ENCODE measurements around the gene HSD17B8. TPM values are rescaled to one million over a fixed set of nuclear protein-coding genes. Genes with fewer than 3 reads are reported as not detected.

The HSD17B8 gene
- polyA plus RNA-seq, 1 donor from 2014 or later: 30.9 TPM

- H3K27me3 Mint-ChIP-seq: peaks cover 20% of the 10 kb centered on the region
- H3K9me3 Mint-ChIP-seq: no peaks in the 10 kb centered on the region
- H3K36me3 Mint-ChIP-seq: peaks cover 7% of the 10 kb centered on the region
- peak overlapping the region in 3 of 4 donors; percentile 32 to 83 (median 55) for H3K4me3 Mint-ChIP-seq
- H3K27ac Mint-ChIP-seq: no peak overlapping the region
- H3K4me1 Mint-ChIP-seq: peaks cover 7 to 19% (median 12%) of the 10 kb centered on the region in 3 donors
These were observed 10.8 kb upstream of the HSD17B8 start for GRCh38 chr6:33193619-33194018.

- no peak overlapping the region for H3K27ac Mint-ChIP-seq
- H3K27me3 Mint-ChIP-seq: peaks cover 19% of the 10 kb centered on the region
- no peaks in the 10 kb centered on the region for H3K9me3 Mint-ChIP-seq
- H3K36me3 Mint-ChIP-seq: peaks cover 8% of the 10 kb centered on the region
- peaks cover 12 to 25% (median 19%) of the 10 kb centered on the region in 3 donors for H3K4me1 Mint-ChIP-seq
- H3K4me3 Mint-ChIP-seq: no peak overlapping the region
These were observed 9.9 kb upstream of the HSD17B8 start for GRCh38 chr6:33194431-33194979.

- Mint-ChIP-seq H3K4me1 (peaks cover 14 to 27% (median 19%) of the 10 kb centered on the region in 3 donors), H3K36me3 (peaks cover 8% of the 10 kb centered on the region), H3K9me3 (no peaks in the 10 kb centered on the region), H3K4me3 (peak overlapping the region in 2 of 4 donors; percentile 43 to 73), H3K27me3 (peaks cover 14% of the 10 kb centered on the region), H3K27ac (peak overlapping the region in 1 of 3 donors; percentile 14)
These were observed 8.9 kb upstream of the HSD17B8 start for GRCh38 chr6:33195304-33196165.

GRCh38 chr6:33197431-33198048, 6.9 kb upstream of the HSD17B8 start:
- Mint-ChIP-seq H3K4me3 (peak overlapping the region; percentile 57 to 99 (median 86)), H3K27me3 (no peaks in the 10 kb centered on the region), H3K36me3 (peaks cover 13% of the 10 kb centered on the region), H3K27ac (peak overlapping the region in 1 of 3 donors; percentile 85), H3K4me1 (peaks cover 19 to 36% (median 32%) of the 10 kb centered on the region in 3 donors), H3K9me3 (no peaks in the 10 kb centered on the region)

- Mint-ChIP-seq H3K4me3 (peak overlapping the region; percentile 75 to 99 (median 86)), H3K9me3 (no peaks in the 10 kb centered on the region), H3K27ac (peak overlapping the region in 2 of 3 donors; percentile 85 to 95), H3K27me3 (no peaks in the 10 kb centered on the region), H3K36me3 (peaks cover 18% of the 10 kb centered on the region), H3K4me1 (peaks cover 24 to 38% (median 31%) of the 10 kb centered on the region in 3 donors)
These were observed 6.1 kb upstream of the HSD17B8 start for GRCh38 chr6:33198159-33198852.

GRCh38 chr6:33198853-33199436, 5.5 kb upstream of the HSD17B8 start:
- Mint-ChIP-seq H3K4me3 (peak overlapping the region; percentile 90 to 99 (median 92)), H3K27me3 (no peaks in the 10 kb centered on the region), H3K27ac (peak overlapping the region; percentile 85 to 95 (median 94)), H3K36me3 (peaks cover 18% of the 10 kb centered on the region), H3K4me1 (peaks cover 24 to 41% (median 34%) of the 10 kb centered on the region in 3 donors), H3K9me3 (no peaks in the 10 kb centered on the region)

GRCh38 chr6:33199687-33200218, 4.7 kb upstream of the HSD17B8 start:
- H3K36me3 Mint-ChIP-seq: peaks cover 17% of the 10 kb centered on the region
- H3K27me3 Mint-ChIP-seq: no peaks in the 10 kb centered on the region
- no peaks in the 10 kb centered on the region for H3K9me3 Mint-ChIP-seq
- H3K4me3 Mint-ChIP-seq: peak overlapping the region; percentile 90 to 99 (median 92)
- H3K27ac Mint-ChIP-seq: peak overlapping the region; percentile 94 to 99 (median 97)
- H3K4me1 Mint-ChIP-seq: peaks cover 30 to 45% (median 37%) of the 10 kb centered on the region in 3 donors

GRCh38 chr6:33200219-33201146, 4.0 kb upstream of the HSD17B8 start, which contains the start of the genes RXRB and SLC39A7:
RXRB (minus strand) TSS chr6:33200665; CDS start chr6:33200476, 189 bp downstream.
SLC39A7 (plus strand) TSS chr6:33200867; CDS start chr6:33201246, 379 bp downstream.
- Mint-ChIP-seq H3K27ac (peak within 1 kb of the TSS; percentile 97 to 99 (median 98)), H3K27me3 (no peaks in the 10 kb centered on the region), H3K36me3 (peaks cover 14% of the 10 kb centered on the region), H3K9me3 (no peaks in the 10 kb centered on the region), H3K4me1 (peaks cover 36 to 51% (median 42%) of the 10 kb centered on the region in 3 donors), H3K4me3 (peak within 1 kb of the TSS; percentile 93 to 99 (median 99))

- H3K36me3 Mint-ChIP-seq: peaks cover 14% of the 10 kb centered on the region
- H3K9me3 Mint-ChIP-seq: no peaks in the 10 kb centered on the region
- H3K27me3 Mint-ChIP-seq: no peaks in the 10 kb centered on the region
- H3K27ac Mint-ChIP-seq: peak overlapping the region; percentile 97 to 99 (median 98)
- H3K4me1 Mint-ChIP-seq: peaks cover 39 to 54% (median 44%) of the 10 kb centered on the region in 3 donors
- H3K4me3 Mint-ChIP-seq: peak overlapping the region; percentile 93 to 99 (median 99)
These were observed 3.3 kb upstream of the HSD17B8 start for GRCh38 chr6:33201147-33201545.

- Mint-ChIP-seq H3K27ac (peak overlapping the region in 1 of 3 donors; percentile 94), H3K27me3 (no peaks in the 10 kb centered on the region), H3K36me3 (peaks cover 14% of the 10 kb centered on the region), H3K4me1 (peaks cover 42 to 55% (median 47%) of the 10 kb centered on the region in 3 donors), H3K9me3 (no peaks in the 10 kb centered on the region), H3K4me3 (peak overlapping the region; percentile 9 to 99 (median 96))
These were observed 2.5 kb upstream of the HSD17B8 start for GRCh38 chr6:33201935-33202334.

- peaks cover 11% of the 10 kb centered on the region for H3K36me3 Mint-ChIP-seq
These were observed 1.7 kb upstream of the HSD17B8 start for GRCh38 chr6:33202799-33203198.

GRCh38 chr6:33203443-33204164, 851 bp upstream of the HSD17B8 start:
- Mint-ChIP-seq H3K4me3 (peak overlapping the region; percentile 89 to 99 (median 96)), H3K36me3 (peaks cover 11% of the 10 kb centered on the region), H3K27me3 (no peaks in the 10 kb centered on the region), H3K27ac (peak overlapping the region in 1 of 3 donors; percentile 94), H3K4me1 (peaks cover 35 to 42% (median 41%) of the 10 kb centered on the region in 3 donors), H3K9me3 (no peaks in the 10 kb centered on the region)

More at GRCh38 chr6:33202799-33203198, 1.7 kb upstream of the HSD17B8 start:
- peaks cover 37 to 48% (median 42%) of the 10 kb centered on the region in 3 donors for H3K4me1 Mint-ChIP-seq
- no peaks in the 10 kb centered on the region for H3K27me3 Mint-ChIP-seq
- H3K27ac Mint-ChIP-seq: peak overlapping the region in 2 of 3 donors; percentile 10 to 94
- H3K9me3 Mint-ChIP-seq: no peaks in the 10 kb centered on the region
- H3K4me3 Mint-ChIP-seq: peak overlapping the region; percentile 65 to 99 (median 82)
